Endodermal cell (in vitro differentiated cells): ENCODE measurements around the gene CTDSP1. TPM values are rescaled to one million over a fixed set of nuclear protein-coding genes. Genes with fewer than 3 reads are reported as not detected.
A peak's percentile ranks its signal among the peaks of the same experiment; 100 is the strongest.

Experiments
- DNase-seq: peaks from one replicate; pipeline ENCODE4 v3.0.0-alpha.2; 2017
- H3K27ac ChIP-seq: 2 replicates; pipeline ENCODE4 v1.5.1; 2013; ENCODE audit warnings: mild to moderate bottlenecking, low read depth, low read length, moderate library complexity
- H3K27me3 ChIP-seq: 2 replicates; pipeline ENCODE4 v1.6.1; 2013; ENCODE audit warnings: mild to moderate bottlenecking, low read length, moderate library complexity; ENCODE audit not compliant: insufficient read depth, control insufficient read depth, poor library complexity, severe bottlenecking
- H3K36me3 ChIP-seq: 2 replicates; pipeline ENCODE4 v1.7.0; 2013; ENCODE audit warnings: mild to moderate bottlenecking, low read length, moderate library complexity; ENCODE audit not compliant: control insufficient read depth, insufficient read depth
- H3K4me1 ChIP-seq: one replicate; pipeline ENCODE4 v1.7.0; 2013; ENCODE audit warnings: low read length; ENCODE audit not compliant: control insufficient read depth, insufficient read depth
- H3K4me3 ChIP-seq: 2 replicates; pipeline ENCODE4 v1.5.1; 2013; ENCODE audit warnings: mild to moderate bottlenecking, low read length, moderate library complexity
- H3K9ac ChIP-seq: 2 replicates; pipeline ENCODE4 v1.6.1; 2013; ENCODE audit warnings: mild to moderate bottlenecking, low read length, moderate library complexity; ENCODE audit not compliant: poor library complexity, severe bottlenecking; ENCODE audit errors: extremely low read depth
- H3K9me3 ChIP-seq: 2 replicates; pipeline ENCODE4 v1.6.1; 2013; ENCODE audit warnings: mild to moderate bottlenecking, low read length, moderate library complexity; ENCODE audit not compliant: control insufficient read depth
- H3K27ac Mint-ChIP-seq: 2 replicates; pipeline ENCODE4 v1.8.0; 2020; ENCODE audit warnings: mixed read lengths
- H3K27me3 Mint-ChIP-seq: 2 replicates; pipeline ENCODE4 v1.8.0; 2021; ENCODE audit warnings: mild to moderate bottlenecking, mixed read lengths; ENCODE audit not compliant: insufficient read depth
- H3K36me3 Mint-ChIP-seq: 2 replicates; pipeline ENCODE4 v1.8.0; 2020; ENCODE audit warnings: low read depth, mixed read lengths
- H3K4me1 Mint-ChIP-seq: 2 replicates; pipeline ENCODE4 v1.8.0; 2020; ENCODE audit warnings: mixed read lengths
- H3K4me3 Mint-ChIP-seq: 2 replicates; pipeline ENCODE4 v1.8.0; 2020; ENCODE audit warnings: mild to moderate bottlenecking, moderate library complexity, mixed read lengths
- H3K9me3 Mint-ChIP-seq: 2 replicates; pipeline ENCODE4 v1.8.0; 2020; ENCODE audit warnings: mild to moderate bottlenecking, mixed read lengths
- WGBS, 2 experiments: methylation state at CpG; one replicate each; pipeline versions ENCODE4 v1.1.5 to v1.1.7; 2013; ENCODE audit warnings: missing lambda C conversion rate in 2 of 2, mixed read lengths in 1 of 2; ENCODE audit not compliant: insufficient coverage in 1 of 2, insufficient read length in 1 of 2; 5-methylcytosine and 5-hydroxymethylcytosine counted together
- total RNA-seq, 2 donors: library from RNA; stranded (reverse); fragmentation: NEBNext Ultra II Directional in 1 of 2; extraction: Animal tissue kit (Norgen Biotek cat#: 25700) in 1 of 2; gene quantifications; 2 replicates in 1 of 2; 3 replicates in 1 of 2; pipeline ENCODE4 v1.2.1, GENCODE V29; 2021
- TF ChIP-seq, protein P1 (sequence below): fragments of 200-600 bp; sonication (generic); conservative IDR thresholded peaks from 2 replicates; pipeline ENCODE4 v1.5.0; 2021; ENCODE audit warnings: antibody characterized with exemption, mild to moderate bottlenecking

The CTDSP1 gene
- total RNA-seq, 2 donors from 2014 or later: 66.8 to 123 TPM

DNA sequence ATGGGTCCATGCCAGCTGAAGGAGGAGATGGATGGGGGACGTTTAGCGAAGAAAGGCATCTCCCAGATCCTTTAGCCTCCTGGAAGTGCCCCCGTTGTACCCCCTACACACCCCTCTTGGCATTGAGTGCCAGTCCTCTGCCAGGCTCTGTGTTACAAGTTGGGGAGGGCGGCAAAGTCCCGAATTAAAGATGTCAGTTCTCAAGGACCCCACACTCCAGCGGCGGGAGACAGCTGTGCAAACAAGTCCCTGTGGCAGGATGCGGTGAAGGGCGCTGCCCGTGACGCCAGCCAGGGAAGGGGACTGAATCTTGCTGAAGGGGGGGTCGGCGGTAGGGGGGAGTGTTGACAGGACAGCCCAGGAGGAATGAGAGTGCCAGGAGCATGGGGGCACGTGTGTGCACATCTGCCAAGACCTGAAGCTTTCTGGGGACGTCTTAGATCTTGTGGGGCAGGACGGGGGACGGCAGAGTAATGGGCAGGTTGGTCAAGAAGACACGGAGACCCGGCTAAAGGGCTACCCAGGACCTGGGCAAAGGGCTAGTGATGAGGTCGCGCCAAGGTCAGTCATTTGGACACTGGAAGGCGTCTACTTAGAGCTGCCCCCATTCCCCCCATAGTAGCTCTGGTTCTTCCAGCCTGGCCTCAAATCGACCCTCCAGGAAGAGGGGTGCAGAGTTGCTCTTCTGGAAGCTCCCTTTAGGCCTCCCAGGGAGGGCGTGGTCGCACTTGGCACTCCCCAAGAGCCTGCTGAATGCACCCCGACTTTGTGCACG, 2.8 kb upstream of the CTDSP1 start:
- Mint-ChIP-seq H3K27ac (peak overlapping the region; percentile 99), H3K27me3 (peaks cover 23% of the 10 kb centered on the region), H3K4me3 (peak overlapping the region; percentile 88), H3K36me3 (no peaks in the 10 kb centered on the region), H3K9me3 (no peaks in the 10 kb centered on the region), H3K4me1 (peaks cover 18% of the 10 kb centered on the region)
- H3K27me3 ChIP-seq: no peaks in the 10 kb centered on the region
- peak overlapping the region; percentile 94 for H3K4me3 ChIP-seq
- H3K4me1 ChIP-seq: no peaks in the 10 kb centered on the region
- no peaks in the 10 kb centered on the region for H3K9me3 ChIP-seq
- DNase-seq: peak; percentile 81
- H3K27ac ChIP-seq: peak overlapping the region; percentile 98
- peaks cover 5% of the 10 kb centered on the region for H3K36me3 ChIP-seq
- TF ChIP-seq, protein P1, sequence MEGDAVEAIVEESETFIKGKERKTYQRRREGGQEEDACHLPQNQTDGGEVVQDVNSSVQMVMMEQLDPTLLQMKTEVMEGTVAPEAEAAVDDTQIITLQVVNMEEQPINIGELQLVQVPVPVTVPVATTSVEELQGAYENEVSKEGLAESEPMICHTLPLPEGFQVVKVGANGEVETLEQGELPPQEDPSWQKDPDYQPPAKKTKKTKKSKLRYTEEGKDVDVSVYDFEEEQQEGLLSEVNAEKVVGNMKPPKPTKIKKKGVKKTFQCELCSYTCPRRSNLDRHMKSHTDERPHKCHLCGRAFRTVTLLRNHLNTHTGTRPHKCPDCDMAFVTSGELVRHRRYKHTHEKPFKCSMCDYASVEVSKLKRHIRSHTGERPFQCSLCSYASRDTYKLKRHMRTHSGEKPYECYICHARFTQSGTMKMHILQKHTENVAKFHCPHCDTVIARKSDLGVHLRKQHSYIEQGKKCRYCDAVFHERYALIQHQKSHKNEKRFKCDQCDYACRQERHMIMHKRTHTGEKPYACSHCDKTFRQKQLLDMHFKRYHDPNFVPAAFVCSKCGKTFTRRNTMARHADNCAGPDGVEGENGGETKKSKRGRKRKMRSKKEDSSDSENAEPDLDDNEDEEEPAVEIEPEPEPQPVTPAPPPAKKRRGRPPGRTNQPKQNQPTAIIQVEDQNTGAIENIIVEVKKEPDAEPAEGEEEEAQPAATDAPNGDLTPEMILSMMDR: no peak
- peak overlapping the region; percentile 95 for H3K9ac ChIP-seq
- WGBS, 2 experiments: 1% methylated on average over 16 to 27 of the region's 27 CpGs

DNA sequence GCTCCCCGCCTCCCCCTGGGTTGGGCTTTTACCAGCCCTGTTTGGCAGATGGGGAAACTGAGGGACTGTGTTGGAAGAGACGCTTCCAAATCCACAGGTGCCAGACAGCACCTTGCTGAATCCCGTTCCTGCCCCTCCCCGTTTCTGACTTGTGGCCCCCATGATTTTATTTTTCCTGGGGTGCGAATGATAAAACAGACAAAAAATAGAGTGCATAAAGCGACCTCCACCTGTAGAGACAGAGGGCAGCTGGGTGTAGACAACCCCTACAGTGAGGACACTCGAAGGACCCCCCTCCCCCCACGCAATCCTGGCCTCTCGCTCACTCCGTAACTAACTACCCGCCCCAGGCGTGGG, 2.2 kb upstream of the CTDSP1 start:
- Mint-ChIP-seq H3K9me3 (no peaks in the 10 kb centered on the region), H3K4me3 (peak overlapping the region; percentile 88), H3K27me3 (peaks cover 23% of the 10 kb centered on the region), H3K36me3 (peaks cover 3% of the 10 kb centered on the region), H3K4me1 (peaks cover 18% of the 10 kb centered on the region), H3K27ac (peak overlapping the region; percentile 92)
- H3K4me1 ChIP-seq: no peaks in the 10 kb centered on the region
- H3K9ac ChIP-seq: peak overlapping the region; percentile 95
- H3K9me3 ChIP-seq: no peaks in the 10 kb centered on the region
- no peak overlapping the region for H3K27ac ChIP-seq
- H3K27me3 ChIP-seq: no peaks in the 10 kb centered on the region
- peaks cover 11% of the 10 kb centered on the region for H3K36me3 ChIP-seq
- WGBS, 2 experiments: 2% methylated on average over 6 to 12 of the region's 12 CpGs
- H3K4me3 ChIP-seq: peak overlapping the region; percentile 94
- DNase-seq: no peak
- TF ChIP-seq, protein P1: no peak

DNA sequence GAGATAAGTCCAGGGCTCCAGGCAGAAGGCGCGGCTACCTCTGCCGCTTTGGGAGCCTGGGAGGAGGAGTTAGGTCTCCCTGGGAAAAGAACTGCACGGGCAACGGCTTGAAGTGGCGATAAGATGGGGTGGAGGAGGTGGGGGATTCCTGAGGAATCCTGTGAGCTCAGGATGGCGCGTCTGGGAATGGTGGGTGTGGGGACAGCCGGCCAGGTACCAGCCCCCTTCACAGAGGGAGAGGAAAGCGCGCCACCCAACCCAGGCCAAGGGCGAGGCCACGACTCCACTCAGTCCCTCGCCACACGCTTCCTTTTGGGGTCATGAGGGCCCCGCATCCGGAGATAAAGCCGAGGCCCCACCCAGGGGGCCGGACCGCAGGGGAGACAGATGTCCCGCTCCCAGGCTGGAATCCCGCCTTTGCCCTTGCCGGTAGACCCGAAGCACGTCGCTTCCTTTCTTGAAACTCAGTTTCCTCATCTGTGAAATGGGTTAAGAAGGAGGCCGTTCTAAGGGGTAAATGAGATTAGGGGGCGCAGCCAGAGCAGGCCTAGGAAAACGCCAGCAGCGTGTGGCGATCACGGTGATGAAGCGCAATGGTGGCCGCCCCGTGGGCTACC, 1.7 kb upstream of the CTDSP1 start:
- no peaks in the 10 kb centered on the region for H3K27me3 ChIP-seq
- peak overlapping the region; percentile 92 for H3K27ac Mint-ChIP-seq
- H3K27me3 Mint-ChIP-seq: peaks cover 23% of the 10 kb centered on the region
- no peak overlapping the region for H3K27ac ChIP-seq
- H3K9me3 Mint-ChIP-seq: no peaks in the 10 kb centered on the region
- DNase-seq: peak; percentile 90
- TF ChIP-seq, protein P1: no peak
- H3K4me1 Mint-ChIP-seq: peaks cover 18% of the 10 kb centered on the region
- peaks cover 16% of the 10 kb centered on the region for H3K36me3 ChIP-seq
- H3K4me3 Mint-ChIP-seq: peak overlapping the region; percentile 88
- H3K9ac ChIP-seq: peak overlapping the region; percentile 95
- no peaks in the 10 kb centered on the region for H3K4me1 ChIP-seq
- H3K9me3 ChIP-seq: no peaks in the 10 kb centered on the region
- H3K4me3 ChIP-seq: peak overlapping the region; percentile 94
- 0 to 2% methylated on average over 15 to 35 of the region's 35 CpGs for WGBS, 2 experiments
- H3K36me3 Mint-ChIP-seq: peaks cover 4% of the 10 kb centered on the region
